IMR-90 (cell line): ENCODE results near the gene SSPN. TPM values are rescaled to one million over a fixed set of nuclear protein-coding genes. Genes with fewer than 3 reads are reported as not detected.

ENCODE experiments used
- ATAC-seq: fragments of 200-7000 bp; cut with Tn5 transposase; 2 replicates; pipeline ENCODE4 v1.9.1; 2020; ENCODE audit warnings: low read depth, mild to moderate bottlenecking, moderate library complexity
- BruUV-seq: library from RNA; stranded (reverse); fragments of 400-500 nt; replicated peaks from 2 replicates; lab custom pipeline; 2021; lab: Mats Ljungman, UMichigan
- CTCF ChIA-PET: fragments of 300-600 bp; formaldehyde crosslinking; extraction: SDS; loops from one replicate; lab custom pipeline; 2021; ENCODE audit warnings: antibody characterized with exemption; lab: Yijun Ruan, JAX
- POLR2A ChIA-PET: fragments of 300-600 bp; sonication (Branson Sonifier 250); formaldehyde crosslinking; loops from one replicate; lab custom pipeline; 2022; ENCODE audit warnings: antibody characterized with exemption; ENCODE audit not compliant: unreplicated experiment; lab: Charles Lee
- DNase-seq: peaks from one replicate; pipeline ENCODE4 v3.0.0; 2013
- H2AFZ ChIP-seq: replicated peaks from 2 replicates; pipeline ENCODE3; 2013; ENCODE audit warnings: low read length, mild to moderate bottlenecking; ENCODE audit not compliant: poor library complexity
- H2AK5ac ChIP-seq: 2 replicates; pipeline ENCODE4 v1.6.1; 2013; ENCODE audit warnings: low read depth, low read length, inconsistent platforms
- H2AK9ac ChIP-seq: replicated peaks from 2 replicates; pipeline ENCODE3; 2013; ENCODE audit warnings: mild to moderate bottlenecking, low read depth, low read length, moderate library complexity; ENCODE audit not compliant: poor library complexity
- H2BK120ac ChIP-seq: 2 replicates; pipeline ENCODE4 v1.6.1; 2013; ENCODE audit warnings: low read depth, low read length, inconsistent platforms
- H2BK15ac ChIP-seq: 3 replicates; pipeline ENCODE4 v1.6.1; 2013; ENCODE audit warnings: low read depth, low read length, inconsistent platforms
- H2BK20ac ChIP-seq: 2 replicates; pipeline ENCODE4 v1.6.1; 2013; ENCODE audit warnings: low read depth, mild to moderate bottlenecking, inconsistent platforms, low read length, moderate library complexity
- H2BK5ac ChIP-seq: 2 replicates; pipeline ENCODE4 v1.6.1; 2013; ENCODE audit warnings: mild to moderate bottlenecking, low read depth, low read length, inconsistent platforms; ENCODE audit not compliant: poor library complexity, severe bottlenecking
- H3K14ac ChIP-seq: replicated peaks from 2 replicates; pipeline ENCODE4 v1.6.1; 2013; ENCODE audit warnings: low read depth, low read length, inconsistent platforms
- H3K18ac ChIP-seq: 2 replicates; pipeline ENCODE4 v1.6.1; 2013; ENCODE audit warnings: low read depth, low read length, control low read depth
- H3K23ac ChIP-seq: 2 replicates; pipeline ENCODE4 v1.6.1; 2013; ENCODE audit warnings: low read depth, low read length, inconsistent platforms
- H3K27ac ChIP-seq: 2 replicates; pipeline ENCODE4 v1.5.1; 2013; ENCODE audit warnings: mild to moderate bottlenecking, control low read depth, low read length; ENCODE audit not compliant: insufficient read depth
- H3K27me3 ChIP-seq: 2 replicates; pipeline ENCODE4 v1.6.1; 2013; ENCODE audit warnings: low read length; ENCODE audit not compliant: control insufficient read depth, insufficient read depth
- H3K36me3 ChIP-seq: 2 replicates; pipeline ENCODE4 v1.6.1; 2013; ENCODE audit warnings: low read length, mixed read lengths; ENCODE audit not compliant: control insufficient read depth, insufficient read depth
- H3K4ac ChIP-seq: 2 replicates; pipeline ENCODE4 v1.6.1; 2013; ENCODE audit warnings: low read depth, low read length, inconsistent platforms
- H3K4me1 ChIP-seq: 2 replicates; pipeline ENCODE4 v1.6.1; 2013; ENCODE audit warnings: low read length, mixed read lengths; ENCODE audit not compliant: control insufficient read depth, insufficient read depth
- H3K4me2 ChIP-seq: 2 replicates; pipeline ENCODE4 v1.6.1; 2013; ENCODE audit warnings: low read depth, mild to moderate bottlenecking, control low read depth, low read length, moderate library complexity
- H3K4me3 ChIP-seq: 2 replicates; pipeline ENCODE4 v1.5.1; 2013; ENCODE audit warnings: low read depth, mild to moderate bottlenecking, control low read depth, low read length, moderate library complexity; ENCODE audit not compliant: insufficient read depth
- H3K56ac ChIP-seq: 2 replicates; pipeline ENCODE4 v1.6.1; 2013; ENCODE audit warnings: low read length, inconsistent platforms; ENCODE audit not compliant: insufficient read depth; ENCODE audit errors: extremely low read depth
- H3K79me1 ChIP-seq, 2 experiments: 2 replicates each; pipeline ENCODE4 v1.6.1; 2013; ENCODE audit warnings: low read length in 2 of 2, inconsistent platforms in 1 of 2, low read depth in 1 of 2
- H3K9ac ChIP-seq: 2 replicates; pipeline ENCODE4 v1.6.1; 2013; ENCODE audit warnings: low read depth, low read length, control low read depth
- H3K9me1 ChIP-seq: 2 replicates; pipeline ENCODE4 v1.6.1; 2013; ENCODE audit warnings: low read length, inconsistent platforms; ENCODE audit not compliant: insufficient read depth
- H3K9me3 ChIP-seq: 2 replicates; pipeline ENCODE4 v1.6.1; 2013; ENCODE audit warnings: low read length; ENCODE audit not compliant: control insufficient read depth, insufficient read depth
- H4K20me1 ChIP-seq: 2 replicates; pipeline ENCODE4 v1.6.1; 2013; ENCODE audit warnings: low read length, inconsistent platforms; ENCODE audit not compliant: insufficient read depth
- H4K5ac ChIP-seq: 2 replicates; pipeline ENCODE4 v1.6.1; 2013; ENCODE audit warnings: mild to moderate bottlenecking, low read depth, low read length, control low read depth
- H4K8ac ChIP-seq, 2 experiments: 2 replicates each; pipeline ENCODE4 v1.6.1; 2013; ENCODE audit warnings: low read depth in 2 of 2, low read length in 2 of 2, control low read depth in 1 of 2, inconsistent platforms in 1 of 2
- H4K91ac ChIP-seq: 2 replicates; pipeline ENCODE4 v1.6.1; 2013; ENCODE audit warnings: low read depth, low read length, inconsistent platforms; ENCODE audit not compliant: insufficient read depth
- CEBPB ChIP-seq: IDR thresholded peaks from 2 replicates; pipeline ENCODE4 v1.6.1; 2012; ENCODE audit warnings: low read depth, low read length, improper control_type of control experiment
- MAFK ChIP-seq: IDR thresholded peaks from 2 replicates; pipeline ENCODE4 v1.6.1; 2012; ENCODE audit warnings: low read depth, low read length, improper control_type of control experiment
- MAZ ChIP-seq: IDR thresholded peaks from 2 replicates; pipeline ENCODE4 v1.6.1; 2012; ENCODE audit warnings: low read depth, mild to moderate bottlenecking, low read length, improper control_type of control experiment, moderate library complexity, borderline replicate concordance
- MXI1 ChIP-seq: IDR thresholded peaks from 2 replicates; pipeline ENCODE4 v1.6.1; 2012; ENCODE audit warnings: low read depth, mild to moderate bottlenecking, low read length, moderate library complexity, borderline replicate concordance
- RFX5 ChIP-seq: IDR thresholded peaks from 2 replicates; pipeline ENCODE4 v1.8.0; 2012; ENCODE audit warnings: low read depth, mild to moderate bottlenecking, low read length, moderate library complexity
- WGBS, 2 experiments: methylation state at CpG; one replicate each; pipeline versions ENCODE4 v1.1.5 to v1.1.7; 2013; ENCODE audit warnings: missing lambda C conversion rate in 2 of 2; ENCODE audit not compliant: insufficient read length in 1 of 2; ENCODE audit errors: extremely low coverage in 2 of 2; 5-methylcytosine and 5-hydroxymethylcytosine counted together
- dilution Hi-C: fragments of 300-500 bp; cut with HindIII; formaldehyde crosslinking; loops from one replicate; pipeline ENCODE4 v1.14.3; 2018; ENCODE audit warnings: low sequenced_read_pairs; ENCODE audit not compliant: unreplicated experiment
- in situ Hi-C: fragments of 300-500 bp; cut with MboI; formaldehyde crosslinking; loops from 3 replicates; pipeline ENCODE4 v1.14.3; 2019; ENCODE audit warnings: low sequenced_read_pairs, inconsistent platforms, mixed read lengths
- intact Hi-C: fragments of 100-400 bp; cut with micrococcal nuclease; formaldehyde crosslinking; loops from 2 replicates; pipeline ENCODE4 v1.10.0; 2022
- polyA plus RNA-seq, 3 experiments: library from polyadenylated mRNA; depleted of rRNA; stranded (reverse); fragments of >200 nt; gene quantifications; 2 replicates each; pipeline ENCODE4 v1.2.3, GENCODE V29; 2012; ENCODE audit warnings: low replicate concordance in 1 of 3
- total RNA-seq: library from RNA; depleted of rRNA; stranded (reverse); fragments of >200 nt; gene quantifications from 2 replicates; pipeline ENCODE4 v1.2.3, GENCODE V29; 2012

Gene SSPN
- total and polyA plus RNA-seq, 2 of the 4 experiments (the other 2 are of a cell fraction), result 3.5 to 5.6 TPM

GRCh38 chr12:26241080-26241479, 45.7 kb downstream of the SSPN start:
- no peaks in the 10 kb centered on the region for H3K9me3 ChIP-seq
- H3K79me1 ChIP-seq, result no peaks in the 10 kb centered on the region
- ChIA-PET CTCF (interaction anchor here (0.6 kb wide), 1 partner anchor 470 kb away, joined by 3 read pairs; no protein-coding TSS in a partner anchor), POLR2A (no interaction called here)
- no peak overlapping the region for H3K18ac ChIP-seq
- no peak overlapping the region for H3K9ac ChIP-seq
- H3K27me3 ChIP-seq, result peaks cover 12% of the 10 kb centered on the region
- TF ChIP-seq CEBPB, result no peak
- TF ChIP-seq MAZ, result no peak
- TF ChIP-seq RFX5, result no peak
- no peak for TF ChIP-seq MXI1
- TF ChIP-seq MAFK, result no peak
- no CpG with 5 or more reads among the region's 2 CpGs for WGBS, 2 experiments
- no peaks in the 10 kb centered on the region for H4K20me1 ChIP-seq
- intact Hi-C loops, result no loop called here
- peaks cover 2% of the 10 kb centered on the region; the same call in 1 of the 2 replicates for H3K9me1 ChIP-seq
- H4K8ac ChIP-seq, result no peak overlapping the region
- H3K4ac ChIP-seq, result no peak overlapping the region
- H3K14ac ChIP-seq, result no peak overlapping the region
- H3K4me2 ChIP-seq, result no peak overlapping the region
- H3K4me3 ChIP-seq, result no peak overlapping the region
- ATAC-seq (no peak), DNase-seq (no peak)
- no peak overlapping the region for H3K27ac ChIP-seq
- in situ Hi-C loops, result no loop called here
- H4K91ac ChIP-seq, result no peak overlapping the region
- no peak overlapping the region for H2AK9ac ChIP-seq
- H3K36me3 ChIP-seq, result no peaks in the 10 kb centered on the region
- H3K23ac ChIP-seq, result no peak overlapping the region
- H4K5ac ChIP-seq, result no peak overlapping the region
- H2AK5ac ChIP-seq, result no peak overlapping the region
- H2BK5ac ChIP-seq, result no peak overlapping the region
- peaks cover 4% of the 10 kb centered on the region for H3K4me1 ChIP-seq
- dilution Hi-C loops, result no loop called here
- BruUV-seq, result no TSS peak
- no peak overlapping the region for H2BK15ac ChIP-seq
- no peak overlapping the region for H3K56ac ChIP-seq
- no peak overlapping the region for H2BK120ac ChIP-seq
- H2BK20ac ChIP-seq, result no peak overlapping the region
- H2AFZ ChIP-seq, result no peak overlapping the region
